HepG2 (cell line): ENCODE data around the gene BIN1. TPM values are rescaled to one million over a fixed set of nuclear protein-coding genes. Genes with fewer than 3 reads are reported as not detected.

Experiments
- ATAC-seq: fragments of 200-7000 bp; cut with Tn5 transposase; 3 replicates; pipeline ENCODE4 v1.9.1; 2020; ENCODE audit warnings: mild to moderate bottlenecking, moderate library complexity
- BruUV-seq: library from RNA; stranded (reverse); fragments of 400-500 nt; replicated peaks from 2 replicates; lab custom pipeline; 2021; lab: Mats Ljungman, UMichigan
- CTCF ChIA-PET: fragments of 300-600 bp; formaldehyde crosslinking; extraction: SDS; loops from one replicate; lab custom pipeline; 2021; ENCODE audit warnings: low total read pairs, inconsistent platforms, low intra/inter-chr PET ratio; lab: Yijun Ruan, JAX
- POLR2A ChIA-PET: fragments of 350-600 bp; sonication (Branson Sonifier 250); formaldehyde crosslinking; loops from one replicate; lab custom pipeline; 2020; ENCODE audit warnings: antibody characterized with exemption, inconsistent platforms; lab: Yijun Ruan, JAX
- DNase-seq: peaks from one replicate; pipeline ENCODE4 v3.0.0-alpha.2; 2015; ENCODE audit warnings: low spot score
- FAIRE-seq: peaks from 3 replicates; lab custom pipeline; 2011; peaks lifted over from hg19 to GRCh38; lab: Jason Lieb, UNC
- H2AFZ ChIP-seq: one replicate; pipeline ENCODE4 v1.6.1; 2011; ENCODE audit warnings: low read length, inconsistent platforms
- H3K27ac ChIP-seq: fragments of 300-600 bp; 3 replicates; pipeline ENCODE4 v1.8.0; 2011; ENCODE audit warnings: mixed run types, mild to moderate bottlenecking, mixed read lengths, low read length, inconsistent platforms; ENCODE audit not compliant: insufficient read depth; ENCODE audit errors: extremely low read length
- H3K27me3 ChIP-seq, 2 experiments: fragments of 200-600 bp in 1 of 2; 2 replicates in 1 of 2; 3 replicates in 1 of 2; pipeline versions ENCODE4 v1.6.0 to v1.8.0; 2011; ENCODE audit warnings: low read length in 2 of 2, mild to moderate bottlenecking in 2 of 2, moderate library complexity in 2 of 2, inconsistent platforms in 1 of 2; ENCODE audit not compliant: insufficient read depth in 2 of 2, control insufficient read depth in 1 of 2
- H3K36me3 ChIP-seq, 2 experiments: fragments of 200-600 bp in 1 of 2; replicated peaks in 1 of 2; 2 replicates in 1 of 2; 3 replicates in 1 of 2; pipeline versions ENCODE4 v1.5.1 to v1.8.0; 2011; ENCODE audit warnings: low read length in 2 of 2, inconsistent platforms in 1 of 2; ENCODE audit not compliant: insufficient read depth in 2 of 2, control insufficient read depth in 1 of 2
- H3K4me1 ChIP-seq: 2 replicates; pipeline ENCODE4 v1.5.1; 2012; ENCODE audit warnings: low read length, inconsistent platforms; ENCODE audit not compliant: insufficient read depth
- H3K4me2 ChIP-seq: 2 replicates; pipeline ENCODE4 v1.6.0; 2011; ENCODE audit warnings: low read depth, low read length, inconsistent platforms
- H3K4me3 ChIP-seq, 3 experiments: fragments of 200-600 bp in 1 of 3; sonication (generic), shearing (Covaris generic) in 1 of 3; replicated peaks in 1 of 3; 2 replicates each; pipeline ENCODE4 v1.5.1; 2011 to 2016; ENCODE audit warnings: low read length in 3 of 3, inconsistent platforms in 2 of 3, low read depth in 2 of 3, mild to moderate bottlenecking in 2 of 3, control low read depth in 1 of 3, mixed read lengths in 1 of 3; ENCODE audit not compliant: insufficient read depth in 1 of 3
- H3K79me2 ChIP-seq: one replicate; pipeline ENCODE4 v1.6.1; 2011; ENCODE audit warnings: low read length, inconsistent platforms; ENCODE audit not compliant: insufficient read depth
- H3K9ac ChIP-seq: 2 replicates; pipeline ENCODE4 v1.6.0; 2011; ENCODE audit warnings: mild to moderate bottlenecking, low read depth, low read length, inconsistent platforms; ENCODE audit not compliant: insufficient read depth
- H3K9me3 ChIP-seq: 2 replicates; pipeline ENCODE4 v1.5.1; 2012; ENCODE audit warnings: mild to moderate bottlenecking, low read length
- H4K20me1 ChIP-seq: 2 replicates; pipeline ENCODE4 v1.6.0; 2011; ENCODE audit warnings: inconsistent platforms, mild to moderate bottlenecking, low read length, moderate library complexity; ENCODE audit not compliant: insufficient read depth
- ATM ChIP-seq: fragments of 450-650 bp; IDR thresholded peaks from 2 replicates; pipeline ENCODE4 v1.7.1; 2017; ENCODE audit warnings: mild to moderate bottlenecking, borderline replicate concordance
- FOXA1 ChIP-seq, 2 experiments: fragments of 450-650 bp in 1 of 2; sonication (generic) in 1 of 2; formaldehyde crosslinking in 1 of 2; IDR thresholded peaks; 2 replicates each; pipeline versions ENCODE4 v1.4.0 to v1.6.1; 2016 to 2020; ENCODE audit warnings: missing genetic modification reagents in 1 of 2
- HNF4A ChIP-seq: sonication (generic); formaldehyde crosslinking; IDR thresholded peaks from 2 replicates; pipeline ENCODE4 v1.4.0; 2020; ENCODE audit warnings: missing genetic modification reagents
- JUND ChIP-seq: sonication (generic); formaldehyde crosslinking; IDR thresholded peaks from 2 replicates; pipeline ENCODE4 v1.8.0; 2022; ENCODE audit warnings: mild to moderate bottlenecking, missing genetic modification reagents
- KDM5B ChIP-seq: sonication (generic); formaldehyde crosslinking; IDR thresholded peaks from 2 replicates; pipeline ENCODE4 v1.4.0; 2020; ENCODE audit warnings: missing genetic modification reagents, mild to moderate bottlenecking, borderline replicate concordance
- MXI1 ChIP-seq: IDR thresholded peaks from 3 replicates; pipeline ENCODE4 v1.6.1; 2012; ENCODE audit warnings: low read depth, low read length, inconsistent platforms, borderline replicate concordance
- PAF1 ChIP-seq: IDR thresholded peaks from 2 replicates; pipeline ENCODE4 v1.6.1; 2016; ENCODE audit warnings: missing genetic modification reagents, missing compliant biosample characterization
- PHF21A ChIP-seq: sonication (generic); formaldehyde crosslinking; IDR thresholded peaks from 2 replicates; pipeline ENCODE4 v1.5.0; 2020; ENCODE audit warnings: mild to moderate bottlenecking, missing genetic modification reagents
- RNF2 ChIP-seq: fragments of 450-650 bp; conservative IDR thresholded peaks from 2 replicates; pipeline ENCODE4 v1.6.1; 2016; ENCODE audit warnings: low read depth
- TSC22D2 ChIP-seq: sonication (generic); formaldehyde crosslinking; IDR thresholded peaks from 2 replicates; pipeline ENCODE4 v1.5.1; 2020; ENCODE audit warnings: missing genetic modification reagents, mild to moderate bottlenecking, borderline replicate concordance
- ZNF143 ChIP-seq: sonication (generic); formaldehyde crosslinking; IDR thresholded peaks from 2 replicates; pipeline ENCODE4 v1.4.0; 2020; ENCODE audit warnings: missing genetic modification reagents
- ZNF432 ChIP-seq: sonication (generic); formaldehyde crosslinking; IDR thresholded peaks from 2 replicates; pipeline ENCODE4 v1.5.0; 2020; ENCODE audit warnings: missing genetic modification reagents, mild to moderate bottlenecking, borderline replicate concordance
- WGBS: methylation state at CpG from one replicate; pipeline ENCODE4 v1.1.6; 2017; ENCODE audit warnings: low lambda C conversion rate; 5-methylcytosine and 5-hydroxymethylcytosine counted together
- in situ Hi-C: cut with HindIII; loops from 2 replicates; pipeline ENCODE4 v1.10.0; 2017; ENCODE audit warnings: low pct_unique_long_range_greater_than_20kb; ENCODE audit not compliant: extremely low pct_ligation_motif_present
- intact Hi-C: fragments of 100-400 bp; cut with micrococcal nuclease; formaldehyde crosslinking; loops from one replicate; pipeline ENCODE4 v1.10.0; 2022; ENCODE audit not compliant: unreplicated experiment
- polyA plus RNA-seq, 8 experiments: library from polyadenylated mRNA; depleted of rRNA in 3 of 8; stranded (reverse) in 7 of 8; unstranded in 1 of 8; fragments of >200 nt; fragmentation: Illumina TruSeq in 4 of 8; extraction: Trizol in 4 of 8; gene quantifications; 2 replicates each; pipeline versions ENCODE4 v1.2.1 to v1.2.3, GENCODE V29; 2011 to 2016; ENCODE audit warnings: low read depth in 4 of 8, missing spikeins in 1 of 8, mixed read lengths in 1 of 8; ENCODE audit not compliant: insufficient read depth in 1 of 8
- total RNA-seq, 5 experiments: library from RNA; depleted of rRNA; stranded (reverse); fragments of >200 nt; fragmentation: Illumina TruSeq; extraction: Trizol; gene quantifications; 2 replicates each; pipeline ENCODE4 v1.2.3, GENCODE V29; 2016; ENCODE audit warnings: low read depth in 1 of 5
- TF ChIP-seq, protein P1 (sequence below): sonication (generic); formaldehyde crosslinking; IDR thresholded peaks from 2 replicates; pipeline ENCODE4 v1.4.0; 2020; ENCODE audit warnings: mild to moderate bottlenecking, missing genetic modification reagents
- TF ChIP-seq, protein P2 (sequence below): sonication (generic); formaldehyde crosslinking; IDR thresholded peaks from 2 replicates; pipeline ENCODE4 v1.5.0; 2020; ENCODE audit warnings: mild to moderate bottlenecking, missing genetic modification reagents
- TF ChIP-seq, protein P3 (sequence below): sonication (generic); formaldehyde crosslinking; IDR thresholded peaks from 2 replicates; pipeline ENCODE4 v1.4.0; 2020; ENCODE audit warnings: missing genetic modification reagents

BIN1 gene
- total and polyA plus RNA-seq, 2 of the 13 experiments (the other 11 are each of a cell fraction or from before 2014, with no cell fraction given) = 0.93 to 1.2 TPM

DNA sequence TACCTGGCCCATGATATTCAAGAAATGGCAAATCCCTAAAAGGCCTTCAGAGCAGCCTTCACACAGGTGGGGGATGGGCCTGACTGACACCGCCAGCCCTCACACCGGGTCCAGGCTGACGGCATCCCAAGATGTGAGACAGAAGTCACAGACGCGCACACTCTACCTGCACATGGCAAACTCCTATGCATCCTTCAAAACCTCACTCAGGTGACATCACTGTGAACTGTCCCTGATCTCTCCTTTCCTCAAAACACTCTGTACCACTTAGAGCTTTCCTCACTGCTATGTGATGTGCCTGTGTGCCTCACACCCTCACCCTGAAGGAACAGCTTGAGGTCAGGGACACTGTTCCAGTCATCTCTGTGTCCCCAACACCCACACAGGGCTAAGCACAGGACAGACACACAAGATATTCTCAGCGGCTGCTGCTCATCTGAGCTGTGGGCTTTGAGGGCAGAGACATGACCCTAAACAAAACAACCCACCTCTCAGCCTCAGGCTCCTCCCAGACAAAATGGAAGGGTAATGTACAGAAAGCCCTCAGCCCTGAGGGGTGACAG, 27.5 kb downstream of the BIN1 start:
- H4K20me1 ChIP-seq = no peaks in the 10 kb centered on the region
- DNase-seq (no peak), FAIRE-seq (no peak), ATAC-seq (no peak)
- peaks cover 0 to 11% of the 10 kb centered on the region in 2 experiments; a peak in 2 of 5 replicates for H3K27me3 ChIP-seq
- 60% methylated on average over 6 of the region's 6 CpGs for WGBS
- H3K4me2 ChIP-seq = no peak overlapping the region
- H3K79me2 ChIP-seq = no peaks in the 10 kb centered on the region
- H3K9ac ChIP-seq = no peak overlapping the region
- H3K36me3 ChIP-seq = no peaks in the 10 kb centered on the region
- in situ Hi-C loops = no loop called here
- ChIA-PET POLR2A (no interaction called here), CTCF (no interaction called here)
- H3K9me3 ChIP-seq = no peaks in the 10 kb centered on the region
- BruUV-seq = no TSS peak
- H3K27ac ChIP-seq = no peak overlapping the region
- peaks cover 30% of the 10 kb centered on the region for H3K4me1 ChIP-seq
- no peak overlapping the region for H2AFZ ChIP-seq
- no peak overlapping the region for H3K4me3 ChIP-seq
- intact Hi-C loops = no loop called here
- TF ChIP-seq ATM (no peak), TSC22D2 (CRISPR knock-in tag) (no peak), ZNF432 (CRISPR knock-in tag) (no peak), PAF1 (no peak), JUND (CRISPR knock-in tag) (no peak), HNF4A (CRISPR knock-in tag) (no peak), FOXA1 (IDR thresholded peaks at IDR 0.05) (no peak), FOXA1 (CRISPR knock-in tag; IDR thresholded peaks at IDR 0.05) (no peak), ZNF143 (no peak), MXI1 (no peak), KDM5B (no peak), PHF21A (no peak), RNF2 (no peak)
- TF ChIP-seq, protein P1, sequence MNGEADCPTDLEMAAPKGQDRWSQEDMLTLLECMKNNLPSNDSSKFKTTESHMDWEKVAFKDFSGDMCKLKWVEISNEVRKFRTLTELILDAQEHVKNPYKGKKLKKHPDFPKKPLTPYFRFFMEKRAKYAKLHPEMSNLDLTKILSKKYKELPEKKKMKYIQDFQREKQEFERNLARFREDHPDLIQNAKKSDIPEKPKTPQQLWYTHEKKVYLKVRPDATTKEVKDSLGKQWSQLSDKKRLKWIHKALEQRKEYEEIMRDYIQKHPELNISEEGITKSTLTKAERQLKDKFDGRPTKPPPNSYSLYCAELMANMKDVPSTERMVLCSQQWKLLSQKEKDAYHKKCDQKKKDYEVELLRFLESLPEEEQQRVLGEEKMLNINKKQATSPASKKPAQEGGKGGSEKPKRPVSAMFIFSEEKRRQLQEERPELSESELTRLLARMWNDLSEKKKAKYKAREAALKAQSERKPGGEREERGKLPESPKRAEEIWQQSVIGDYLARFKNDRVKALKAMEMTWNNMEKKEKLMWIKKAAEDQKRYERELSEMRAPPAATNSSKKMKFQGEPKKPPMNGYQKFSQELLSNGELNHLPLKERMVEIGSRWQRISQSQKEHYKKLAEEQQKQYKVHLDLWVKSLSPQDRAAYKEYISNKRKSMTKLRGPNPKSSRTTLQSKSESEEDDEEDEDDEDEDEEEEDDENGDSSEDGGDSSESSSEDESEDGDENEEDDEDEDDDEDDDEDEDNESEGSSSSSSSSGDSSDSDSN (CRISPR knock-in tag) = no peak
- TF ChIP-seq, protein P2, sequence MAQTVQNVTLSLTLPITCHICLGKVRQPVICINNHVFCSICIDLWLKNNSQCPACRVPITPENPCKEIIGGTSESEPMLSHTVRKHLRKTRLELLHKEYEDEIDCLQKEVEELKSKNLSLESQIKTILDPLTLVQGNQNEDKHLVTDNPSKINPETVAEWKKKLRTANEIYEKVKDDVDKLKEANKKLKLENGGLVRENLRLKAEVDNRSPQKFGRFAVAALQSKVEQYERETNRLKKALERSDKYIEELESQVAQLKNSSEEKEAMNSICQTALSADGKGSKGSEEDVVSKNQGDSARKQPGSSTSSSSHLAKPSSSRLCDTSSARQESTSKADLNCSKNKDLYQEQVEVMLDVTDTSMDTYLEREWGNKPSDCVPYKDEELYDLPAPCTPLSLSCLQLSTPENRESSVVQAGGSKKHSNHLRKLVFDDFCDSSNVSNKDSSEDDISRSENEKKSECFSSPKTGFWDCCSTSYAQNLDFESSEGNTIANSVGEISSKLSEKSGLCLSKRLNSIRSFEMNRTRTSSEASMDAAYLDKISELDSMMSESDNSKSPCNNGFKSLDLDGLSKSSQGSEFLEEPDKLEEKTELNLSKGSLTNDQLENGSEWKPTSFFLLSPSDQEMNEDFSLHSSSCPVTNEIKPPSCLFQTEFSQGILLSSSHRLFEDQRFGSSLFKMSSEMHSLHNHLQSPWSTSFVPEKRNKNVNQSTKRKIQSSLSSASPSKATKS (CRISPR knock-in tag) = no peak
- TF ChIP-seq, protein P3, sequence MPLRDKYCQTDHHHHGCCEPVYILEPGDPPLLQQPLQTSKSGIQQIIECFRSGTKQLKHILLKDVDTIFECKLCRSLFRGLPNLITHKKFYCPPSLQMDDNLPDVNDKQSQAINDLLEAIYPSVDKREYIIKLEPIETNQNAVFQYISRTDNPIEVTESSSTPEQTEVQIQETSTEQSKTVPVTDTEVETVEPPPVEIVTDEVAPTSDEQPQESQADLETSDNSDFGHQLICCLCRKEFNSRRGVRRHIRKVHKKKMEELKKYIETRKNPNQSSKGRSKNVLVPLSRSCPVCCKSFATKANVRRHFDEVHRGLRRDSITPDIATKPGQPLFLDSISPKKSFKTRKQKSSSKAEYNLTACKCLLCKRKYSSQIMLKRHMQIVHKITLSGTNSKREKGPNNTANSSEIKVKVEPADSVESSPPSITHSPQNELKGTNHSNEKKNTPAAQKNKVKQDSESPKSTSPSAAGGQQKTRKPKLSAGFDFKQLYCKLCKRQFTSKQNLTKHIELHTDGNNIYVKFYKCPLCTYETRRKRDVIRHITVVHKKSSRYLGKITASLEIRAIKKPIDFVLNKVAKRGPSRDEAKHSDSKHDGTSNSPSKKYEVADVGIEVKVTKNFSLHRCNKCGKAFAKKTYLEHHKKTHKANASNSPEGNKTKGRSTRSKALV (CRISPR knock-in tag) = no peak
- TF ChIP-seq, all 625 proteins: peak for 0
